ENCODE results near the gene C20orf202.

The C20orf202 gene

DNA sequence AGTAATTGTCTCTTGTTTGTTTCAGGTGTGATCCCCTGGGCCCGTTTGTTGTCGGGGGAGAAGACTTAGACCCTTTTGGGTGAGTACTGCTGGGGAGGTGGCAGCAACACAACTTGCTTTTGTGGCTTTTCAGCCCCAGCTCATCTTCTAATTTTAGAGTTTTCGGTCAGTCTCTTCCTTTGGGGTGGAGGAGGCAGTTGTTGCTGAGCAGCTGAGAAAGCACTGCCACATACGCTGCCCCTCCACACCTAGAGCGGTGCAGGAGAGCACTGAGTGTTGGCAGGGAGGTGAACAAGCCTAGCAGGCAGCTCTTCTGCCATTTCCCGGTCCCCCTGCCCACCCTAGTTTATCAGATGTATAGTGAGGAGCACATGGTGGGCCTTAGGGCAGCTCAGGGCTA, 40.1 kb upstream of the C20orf202 start:
- H3K4me3 ChIP-seq (ENCODE audit: control insufficient read depth, low read depth, low read length) = no peak overlapping the region
- TF ChIP-seq, protein P1, sequence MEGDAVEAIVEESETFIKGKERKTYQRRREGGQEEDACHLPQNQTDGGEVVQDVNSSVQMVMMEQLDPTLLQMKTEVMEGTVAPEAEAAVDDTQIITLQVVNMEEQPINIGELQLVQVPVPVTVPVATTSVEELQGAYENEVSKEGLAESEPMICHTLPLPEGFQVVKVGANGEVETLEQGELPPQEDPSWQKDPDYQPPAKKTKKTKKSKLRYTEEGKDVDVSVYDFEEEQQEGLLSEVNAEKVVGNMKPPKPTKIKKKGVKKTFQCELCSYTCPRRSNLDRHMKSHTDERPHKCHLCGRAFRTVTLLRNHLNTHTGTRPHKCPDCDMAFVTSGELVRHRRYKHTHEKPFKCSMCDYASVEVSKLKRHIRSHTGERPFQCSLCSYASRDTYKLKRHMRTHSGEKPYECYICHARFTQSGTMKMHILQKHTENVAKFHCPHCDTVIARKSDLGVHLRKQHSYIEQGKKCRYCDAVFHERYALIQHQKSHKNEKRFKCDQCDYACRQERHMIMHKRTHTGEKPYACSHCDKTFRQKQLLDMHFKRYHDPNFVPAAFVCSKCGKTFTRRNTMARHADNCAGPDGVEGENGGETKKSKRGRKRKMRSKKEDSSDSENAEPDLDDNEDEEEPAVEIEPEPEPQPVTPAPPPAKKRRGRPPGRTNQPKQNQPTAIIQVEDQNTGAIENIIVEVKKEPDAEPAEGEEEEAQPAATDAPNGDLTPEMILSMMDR (IDR thresholded peaks at IDR 0.05; ENCODE audit: control insufficient read depth, insufficient read depth, low read depth, low read length, missing control alignments) = no peak
- DNase-seq (ENCODE audit: low read depth) = no peak

DNA sequence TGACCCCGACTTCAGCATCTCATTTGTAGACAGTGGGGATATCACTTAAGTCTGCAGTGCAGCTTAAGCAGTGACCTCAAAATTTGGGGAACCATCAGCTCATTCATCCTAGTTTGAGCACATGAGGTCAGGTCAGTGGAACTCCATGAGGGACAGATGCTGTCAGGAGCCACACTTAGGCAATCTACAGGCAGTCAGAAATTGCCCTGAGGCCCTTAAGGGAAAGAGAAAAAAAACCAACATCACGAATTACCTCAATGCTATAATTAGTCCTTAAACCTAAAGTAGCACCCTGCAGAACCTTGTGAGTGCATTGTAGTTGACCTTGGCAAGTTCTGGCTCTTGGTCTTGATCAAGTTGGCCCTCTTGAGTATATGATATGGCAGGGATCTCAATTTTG, 39.6 kb upstream of the C20orf202 start:
- TF ChIP-seq, protein P1 (IDR thresholded peaks at IDR 0.05; ENCODE audit: control insufficient read depth, insufficient read depth, low read depth, low read length, missing control alignments) = no peak
- no peak overlapping the region for H3K4me3 ChIP-seq (ENCODE audit: control insufficient read depth, low read depth, low read length)
- no peak for DNase-seq (ENCODE audit: low read depth)

- no peak overlapping the region for H3K4me3 ChIP-seq (ENCODE audit: control insufficient read depth, low read depth, low read length)
- no peak for DNase-seq (ENCODE audit: low read depth)
- TF ChIP-seq, protein P1 (IDR thresholded peaks at IDR 0.05; ENCODE audit: control insufficient read depth, insufficient read depth, low read depth, low read length, missing control alignments) = no peak
These were observed 38.4 kb upstream of the C20orf202 start for GRCh38 chr20:1164871-1165270.

DNA sequence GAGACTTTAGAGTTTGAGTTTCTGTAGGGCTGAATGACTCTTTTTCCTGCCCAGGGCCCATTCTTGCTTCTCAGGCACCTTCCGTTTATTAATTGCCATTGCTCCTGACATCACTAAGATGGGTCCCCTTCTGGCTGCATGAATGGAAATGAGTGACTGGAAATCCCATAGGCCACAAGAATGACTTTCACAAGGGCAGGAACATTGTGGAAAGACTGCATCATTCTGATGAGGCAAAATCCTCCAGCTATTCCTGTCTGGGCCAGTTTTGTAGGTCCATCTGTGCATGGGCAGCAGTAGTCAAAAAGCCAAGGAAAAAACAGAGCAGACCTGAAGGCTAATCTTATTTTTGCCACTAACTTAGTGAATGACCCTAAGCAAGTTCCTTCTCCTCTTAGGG, 37.7 kb upstream of the C20orf202 start:
- no peak for DNase-seq (ENCODE audit: low read depth)
- no peak overlapping the region for H3K4me3 ChIP-seq (ENCODE audit: control insufficient read depth, low read depth, low read length)
- TF ChIP-seq, protein P1 (IDR thresholded peaks at IDR 0.05; ENCODE audit: control insufficient read depth, insufficient read depth, low read depth, low read length, missing control alignments) = no peak

DNA sequence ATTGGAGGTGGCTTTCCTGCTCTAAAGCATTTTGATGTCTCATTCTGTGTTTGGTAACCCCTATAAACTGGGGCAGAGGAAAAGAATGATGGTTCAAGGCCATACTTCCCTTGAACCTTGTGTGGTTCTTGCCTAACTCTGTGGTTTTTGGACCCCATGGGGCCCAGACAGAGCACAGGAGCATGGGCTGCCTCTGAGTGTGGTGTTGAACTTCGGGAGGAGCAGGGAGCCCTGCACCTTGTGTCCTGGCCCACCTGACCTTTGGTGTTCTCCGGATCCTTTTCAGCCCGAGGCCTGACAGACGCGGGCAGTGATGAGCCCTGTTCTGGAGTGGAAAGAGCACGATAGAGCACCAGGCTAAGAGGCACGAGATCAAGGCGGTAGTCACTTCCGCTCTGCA, 37.3 kb upstream of the C20orf202 start:
- no peak for DNase-seq (ENCODE audit: low read depth)
- TF ChIP-seq, protein P1 (IDR thresholded peaks at IDR 0.05; ENCODE audit: control insufficient read depth, insufficient read depth, low read depth, low read length, missing control alignments) = no peak
- no peak overlapping the region for H3K4me3 ChIP-seq (ENCODE audit: control insufficient read depth, low read depth, low read length)

DNA sequence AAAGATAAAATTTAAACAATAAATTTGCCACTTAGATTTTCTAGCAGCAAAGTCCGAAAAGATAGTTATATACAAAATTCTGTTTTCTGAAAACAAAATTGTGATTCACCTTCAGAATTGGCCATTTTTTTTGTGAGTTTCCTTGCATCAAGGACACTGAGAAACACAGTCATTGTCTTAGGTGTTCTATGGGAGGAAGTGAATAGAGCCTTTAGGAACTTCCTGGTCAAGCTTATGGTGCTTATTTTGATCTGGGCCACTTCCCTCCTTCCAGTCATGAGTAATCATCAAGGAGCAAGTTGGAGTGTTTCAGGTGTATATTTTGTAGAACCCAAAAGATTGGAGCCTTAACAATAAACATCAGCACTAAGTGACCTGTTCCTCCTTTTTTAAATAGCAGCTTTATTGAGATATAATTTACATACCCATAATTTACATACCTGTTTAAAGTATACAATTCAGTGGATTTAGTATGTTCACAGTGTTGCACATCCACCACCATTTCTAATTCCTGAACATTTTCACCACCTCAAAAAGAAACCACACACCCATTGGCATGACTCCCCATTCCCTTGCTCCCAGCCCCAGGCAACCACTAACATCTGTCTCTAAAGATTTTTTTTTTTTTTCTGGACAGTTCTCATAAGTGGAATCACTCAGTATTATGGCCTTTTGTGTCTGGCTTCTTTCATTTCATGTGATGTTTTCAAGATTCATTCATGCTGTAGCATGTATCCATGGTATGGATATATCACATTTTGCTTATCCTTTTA, 36.1 kb upstream of the C20orf202 start:
- no peak for DNase-seq (ENCODE audit: low read depth)
- TF ChIP-seq, protein P1 (IDR thresholded peaks at IDR 0.05; ENCODE audit: control insufficient read depth, insufficient read depth, low read depth, low read length, missing control alignments) = no peak

More for the DNA sequence above, 36.1 kb upstream of the C20orf202 start:
- H3K4me3 ChIP-seq (ENCODE audit: control insufficient read depth, low read depth, low read length) = no peak overlapping the region

All from AG09309 (cell line).